Measurements from ENCODE around the gene EEF1B2.
"Not testable (repeated sequence)": the region's sequence is repeated elsewhere in the genome, so short reads cannot be mapped to it uniquely, and the experiment has no call there.

EEF1B2 gene

GRCh38 chr2:206168230-206168629 is 8.5 kb downstream of the EEF1B2 start:
- DNase-seq: not testable (repeated sequence)

GRCh38 chr2:206171624-206172397 is 12.1 kb downstream of the EEF1B2 start:
- not testable (repeated sequence) for DNase-seq

- no peak for DNase-seq
Measured at GRCh38 chr2:206173147-206173546, 13.5 kb downstream of the EEF1B2 start.

- no peak for DNase-seq
Measured at GRCh38 chr2:206176121-206176520, 16.4 kb downstream of the EEF1B2 start.

GRCh38 chr2:206176901-206177300 is 17.2 kb downstream of the EEF1B2 start:
- DNase-seq: no peak

GRCh38 chr2:206181526-206181925 is 21.8 kb downstream of the EEF1B2 start:
- not testable (repeated sequence) for DNase-seq

GRCh38 chr2:206189691-206190090 is 30.0 kb downstream of the EEF1B2 start:
- no peak for DNase-seq

- DNase-seq: no peak
Measured at GRCh38 chr2:206190111-206190510, 30.4 kb downstream of the EEF1B2 start.

GRCh38 chr2:206190689-206191088 is 31.0 kb downstream of the EEF1B2 start:
- DNase-seq: no peak

- DNase-seq: no peak
Measured at GRCh38 chr2:206192157-206192556, 32.5 kb downstream of the EEF1B2 start.

GRCh38 chr2:206193671-206194357 is 34.1 kb downstream of the EEF1B2 start:
- DNase-seq: no peak

GRCh38 chr2:206198677-206199076 is 39.0 kb downstream of the EEF1B2 start:
- no peak for DNase-seq

GRCh38 chr2:206201075-206201848 is 41.6 kb downstream of the EEF1B2 start:
- no peak for DNase-seq

GRCh38 chr2:206202446-206202845 is 42.8 kb downstream of the EEF1B2 start:
- DNase-seq: no peak

GRCh38 chr2:206203331-206203730 is 43.6 kb downstream of the EEF1B2 start:
- DNase-seq: no peak

- DNase-seq: no peak
Measured at GRCh38 chr2:206204710-206205109, 45.0 kb downstream of the EEF1B2 start.

GRCh38 chr2:206207316-206207715 is 47.6 kb downstream of the EEF1B2 start:
- not testable (repeated sequence) for DNase-seq

GRCh38 chr2:206208900-206209299 is 49.2 kb downstream of the EEF1B2 start:
- DNase-seq: no peak

- no peak for DNase-seq
Measured at GRCh38 chr2:206211657-206212255, 52.1 kb downstream of the EEF1B2 start.

Measured in NCI-H1048 (cell line).